T-helper 1 cell treated with Interleukin-12 subunit alpha and Interleukin-12 subunit beta and Interleukin-4 antibody, amounts not matched to agents 30 μg/mL and 1 μg/mL, for 36 hours (primary cell): Measurements from ENCODE around the gene BEST1.

ENCODE experiments used
- H3K27ac Mint-ChIP-seq: one replicate; pipeline ENCODE4 v1.8.0; 2021; ENCODE audit warnings: mild to moderate bottlenecking, mixed read lengths
- H3K27me3 Mint-ChIP-seq: one replicate; pipeline ENCODE4 v1.8.0; 2021; ENCODE audit warnings: low read depth, mixed read lengths
- H3K36me3 Mint-ChIP-seq: one replicate; pipeline ENCODE4 v1.8.0; 2021; ENCODE audit warnings: low read depth, mixed read lengths
- H3K4me1 Mint-ChIP-seq: one replicate; pipeline ENCODE4 v1.8.0; 2021; ENCODE audit warnings: low read depth, mixed read lengths
- H3K4me3 Mint-ChIP-seq: one replicate; pipeline ENCODE4 v1.8.0; 2021; ENCODE audit warnings: mild to moderate bottlenecking, moderate library complexity, mixed read lengths
- H3K9me3 Mint-ChIP-seq: one replicate; pipeline ENCODE4 v1.8.0; 2021; ENCODE audit warnings: mixed read lengths

Gene BEST1

GRCh38 chr11:61950035-61950547 lies at the start of gene BEST1:
Gene BEST1, plus strand, starts transcription at chr11:61950351. Its CDS starts 1,456 bp downstream, at chr11:61951807.
- H3K27ac Mint-ChIP-seq = no peak within 1 kb of the TSS
- H3K4me1 Mint-ChIP-seq = peaks cover 2% of the 10 kb centered on the region
- H3K36me3 Mint-ChIP-seq = no peaks in the 10 kb centered on the region
- no peaks in the 10 kb centered on the region for H3K27me3 Mint-ChIP-seq
- H3K4me3 Mint-ChIP-seq = no peak within 1 kb of the TSS
- H3K9me3 Mint-ChIP-seq = no peaks in the 10 kb centered on the region

- no peak overlapping the region for H3K27ac Mint-ChIP-seq
These were observed 48.8 kb upstream of the BEST1 start for GRCh38 chr11:61901397-61901796.

GRCh38 chr11:61902313-61902712 lies 47.8 kb upstream of the BEST1 start:
- Mint-ChIP-seq H3K27ac (no peak overlapping the region), H3K4me1 (peaks cover 4% of the 10 kb centered on the region), H3K27me3 (peaks cover 4% of the 10 kb centered on the region), H3K9me3 (no peaks in the 10 kb centered on the region), H3K36me3 (no peaks in the 10 kb centered on the region), H3K4me3 (no peak overlapping the region)

More at GRCh38 chr11:61901397-61901796, 48.8 kb upstream of the BEST1 start:
- Mint-ChIP-seq H3K4me3 (no peak overlapping the region), H3K27me3 (peaks cover 4% of the 10 kb centered on the region), H3K36me3 (no peaks in the 10 kb centered on the region), H3K9me3 (no peaks in the 10 kb centered on the region), H3K4me1 (peaks cover 4% of the 10 kb centered on the region)

- no peaks in the 10 kb centered on the region for H3K9me3 Mint-ChIP-seq
These were observed 46.3 kb upstream of the BEST1 start for GRCh38 chr11:61903845-61904244.

GRCh38 chr11:61904539-61905048 lies 45.6 kb upstream of the BEST1 start:
- Mint-ChIP-seq H3K36me3 (no peaks in the 10 kb centered on the region), H3K27me3 (peaks cover 4% of the 10 kb centered on the region), H3K4me3 (no peak overlapping the region), H3K4me1 (no peaks in the 10 kb centered on the region), H3K9me3 (no peaks in the 10 kb centered on the region), H3K27ac (no peak overlapping the region)

More at GRCh38 chr11:61903845-61904244, 46.3 kb upstream of the BEST1 start:
- Mint-ChIP-seq H3K27me3 (peaks cover 4% of the 10 kb centered on the region), H3K4me3 (no peak overlapping the region), H3K27ac (no peak overlapping the region), H3K4me1 (peaks cover 4% of the 10 kb centered on the region), H3K36me3 (no peaks in the 10 kb centered on the region)

GRCh38 chr11:61905067-61905696 lies 45.0 kb upstream of the BEST1 start:
- H3K27ac Mint-ChIP-seq = no peak overlapping the region
- H3K36me3 Mint-ChIP-seq = no peaks in the 10 kb centered on the region

GRCh38 chr11:61905801-61906521 lies 44.2 kb upstream of the BEST1 start:
- Mint-ChIP-seq H3K36me3 (no peaks in the 10 kb centered on the region), H3K27me3 (peaks cover 4% of the 10 kb centered on the region), H3K4me3 (no peak overlapping the region), H3K4me1 (no peaks in the 10 kb centered on the region), H3K9me3 (no peaks in the 10 kb centered on the region), H3K27ac (no peak overlapping the region)

More at GRCh38 chr11:61905067-61905696, 45.0 kb upstream of the BEST1 start:
- no peaks in the 10 kb centered on the region for H3K9me3 Mint-ChIP-seq
- no peaks in the 10 kb centered on the region for H3K4me1 Mint-ChIP-seq
- H3K27me3 Mint-ChIP-seq = peaks cover 4% of the 10 kb centered on the region
- H3K4me3 Mint-ChIP-seq = no peak overlapping the region

GRCh38 chr11:61906522-61906909 lies 43.6 kb upstream of the BEST1 start:
- Mint-ChIP-seq H3K4me1 (no peaks in the 10 kb centered on the region), H3K4me3 (no peak overlapping the region), H3K9me3 (no peaks in the 10 kb centered on the region), H3K27ac (no peak overlapping the region), H3K27me3 (peaks cover 4% of the 10 kb centered on the region), H3K36me3 (no peaks in the 10 kb centered on the region)

- H3K36me3 Mint-ChIP-seq = no peaks in the 10 kb centered on the region
- H3K4me1 Mint-ChIP-seq = no peaks in the 10 kb centered on the region
- H3K27me3 Mint-ChIP-seq = peaks cover 4% of the 10 kb centered on the region
- H3K4me3 Mint-ChIP-seq = no peak overlapping the region
- no peak overlapping the region for H3K27ac Mint-ChIP-seq
- no peaks in the 10 kb centered on the region for H3K9me3 Mint-ChIP-seq
These were observed 42.9 kb upstream of the BEST1 start for GRCh38 chr11:61907282-61907681.

GRCh38 chr11:61907871-61908729 lies 42.1 kb upstream of the BEST1 start:
- Mint-ChIP-seq H3K4me3 (no peak overlapping the region), H3K9me3 (no peaks in the 10 kb centered on the region), H3K36me3 (no peaks in the 10 kb centered on the region), H3K4me1 (peaks cover 2% of the 10 kb centered on the region), H3K27ac (no peak overlapping the region), H3K27me3 (peaks cover 4% of the 10 kb centered on the region)

GRCh38 chr11:61908730-61909316 lies 41.3 kb upstream of the BEST1 start:
- no peak overlapping the region for H3K27ac Mint-ChIP-seq
- peaks cover 6% of the 10 kb centered on the region for H3K27me3 Mint-ChIP-seq
- no peak overlapping the region for H3K4me3 Mint-ChIP-seq
- no peaks in the 10 kb centered on the region for H3K9me3 Mint-ChIP-seq
- H3K36me3 Mint-ChIP-seq = no peaks in the 10 kb centered on the region
- H3K4me1 Mint-ChIP-seq = peaks cover 2% of the 10 kb centered on the region

- Mint-ChIP-seq H3K4me1 (peaks cover 2% of the 10 kb centered on the region), H3K4me3 (no peak overlapping the region), H3K27ac (no peak overlapping the region), H3K9me3 (no peaks in the 10 kb centered on the region), H3K36me3 (no peaks in the 10 kb centered on the region), H3K27me3 (peaks cover 16% of the 10 kb centered on the region)
These were observed 39.7 kb upstream of the BEST1 start for GRCh38 chr11:61910187-61911127.

- H3K4me1 Mint-ChIP-seq = peaks cover 2% of the 10 kb centered on the region
- no peak overlapping the region for H3K27ac Mint-ChIP-seq
- H3K36me3 Mint-ChIP-seq = no peaks in the 10 kb centered on the region
- H3K4me3 Mint-ChIP-seq = no peak overlapping the region
- peaks cover 22% of the 10 kb centered on the region for H3K27me3 Mint-ChIP-seq
- H3K9me3 Mint-ChIP-seq = no peaks in the 10 kb centered on the region
These were observed 38.9 kb upstream of the BEST1 start for GRCh38 chr11:61911128-61911700.
